OCI-LY7 (cell line): ENCODE measurements around the gene KRTAP4-9.
"Not testable (repeated sequence)": the region's sequence is repeated elsewhere in the genome, so short reads cannot be mapped to it uniquely, and the experiment has no call there.

Experiments used
- EZH2phosphoT487 ChIP-seq: fragments of 200-600 bp; sonication (generic); IDR thresholded peaks from 2 replicates; pipeline ENCODE4 v1.6.1; 2018; ENCODE audit warnings: low read depth, borderline replicate concordance, mild to moderate bottlenecking, mixed run types, antibody characterized with exemption, low read length, moderate library complexity, mixed read lengths
- TF ChIP-seq, protein P1 (sequence below): fragments of 200-600 bp; sonication (generic); conservative IDR thresholded peaks from 2 replicates; pipeline ENCODE4 v1.5.1; 2014; ENCODE audit warnings: mild to moderate bottlenecking, antibody characterized with exemption, low read length, moderate library complexity, mixed read lengths

DNA sequence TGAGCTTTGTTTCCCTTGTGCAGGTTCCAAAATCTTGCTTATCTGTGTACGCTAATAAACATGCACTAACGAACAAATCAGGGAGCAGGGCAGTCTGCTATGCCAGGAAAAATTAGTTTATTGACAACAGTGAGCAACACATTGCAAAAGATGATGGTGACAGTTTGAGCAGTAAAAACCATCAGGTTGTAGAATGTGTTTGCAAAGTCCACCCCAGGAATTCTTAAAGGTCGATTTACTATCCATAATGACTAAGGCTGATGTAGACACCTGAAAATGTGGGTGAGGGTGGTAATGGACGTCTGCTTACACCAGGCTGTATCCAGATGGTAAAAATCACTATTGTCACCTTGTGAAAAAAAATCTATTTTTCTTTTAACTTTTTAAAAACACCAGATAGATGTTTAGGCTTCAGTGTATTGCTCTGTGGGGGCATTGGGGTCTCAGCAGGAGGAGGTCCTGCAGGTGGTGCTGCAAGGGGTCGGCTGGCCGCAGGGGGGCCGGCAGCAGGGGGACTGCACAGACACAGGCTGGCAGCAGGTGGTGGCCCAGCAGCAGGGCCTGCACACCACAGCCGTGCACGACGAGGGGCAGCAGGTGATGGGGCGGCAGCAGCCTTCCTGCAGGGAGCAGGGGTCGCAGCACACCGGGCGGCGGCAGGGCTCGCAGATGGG is 40.0 kb upstream of the KRTAP4-9 start:
- TF ChIP-seq, protein P1, sequence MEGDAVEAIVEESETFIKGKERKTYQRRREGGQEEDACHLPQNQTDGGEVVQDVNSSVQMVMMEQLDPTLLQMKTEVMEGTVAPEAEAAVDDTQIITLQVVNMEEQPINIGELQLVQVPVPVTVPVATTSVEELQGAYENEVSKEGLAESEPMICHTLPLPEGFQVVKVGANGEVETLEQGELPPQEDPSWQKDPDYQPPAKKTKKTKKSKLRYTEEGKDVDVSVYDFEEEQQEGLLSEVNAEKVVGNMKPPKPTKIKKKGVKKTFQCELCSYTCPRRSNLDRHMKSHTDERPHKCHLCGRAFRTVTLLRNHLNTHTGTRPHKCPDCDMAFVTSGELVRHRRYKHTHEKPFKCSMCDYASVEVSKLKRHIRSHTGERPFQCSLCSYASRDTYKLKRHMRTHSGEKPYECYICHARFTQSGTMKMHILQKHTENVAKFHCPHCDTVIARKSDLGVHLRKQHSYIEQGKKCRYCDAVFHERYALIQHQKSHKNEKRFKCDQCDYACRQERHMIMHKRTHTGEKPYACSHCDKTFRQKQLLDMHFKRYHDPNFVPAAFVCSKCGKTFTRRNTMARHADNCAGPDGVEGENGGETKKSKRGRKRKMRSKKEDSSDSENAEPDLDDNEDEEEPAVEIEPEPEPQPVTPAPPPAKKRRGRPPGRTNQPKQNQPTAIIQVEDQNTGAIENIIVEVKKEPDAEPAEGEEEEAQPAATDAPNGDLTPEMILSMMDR, result not testable (repeated sequence)
- not testable (repeated sequence) for TF ChIP-seq EZH2phosphoT487
